HepG2 (cell line): ENCODE data around the gene PALMD. TPM values are rescaled to one million over a fixed set of nuclear protein-coding genes. Genes with fewer than 3 reads are reported as not detected.

Source experiments
- ATAC-seq: fragments of 200-7000 bp; cut with Tn5 transposase; 3 replicates; pipeline ENCODE4 v1.9.1; 2020; ENCODE audit warnings: mild to moderate bottlenecking, moderate library complexity
- Bru-seq: library from RNA; stranded (reverse); fragments of 400-500 nt; gene quantifications from one replicate; lab custom pipeline; 2021; lab: Mats Ljungman, UMichigan
- BruChase-seq, 2 experiments: library from RNA; stranded (reverse); fragments of 400-500 nt; gene quantifications; one replicate each; lab custom pipeline; 2021; lab: Mats Ljungman, UMichigan
- BruUV-seq: library from RNA; stranded (reverse); fragments of 400-500 nt; replicated peaks from 2 replicates; lab custom pipeline; 2021; lab: Mats Ljungman, UMichigan
- CTCF ChIA-PET: fragments of 300-600 bp; formaldehyde crosslinking; extraction: SDS; loops from one replicate; lab custom pipeline; 2021; ENCODE audit warnings: low total read pairs, inconsistent platforms, low intra/inter-chr PET ratio; lab: Yijun Ruan, JAX
- POLR2A ChIA-PET: fragments of 350-600 bp; sonication (Branson Sonifier 250); formaldehyde crosslinking; loops from one replicate; lab custom pipeline; 2020; ENCODE audit warnings: antibody characterized with exemption, inconsistent platforms; lab: Yijun Ruan, JAX
- DNase-seq: peaks from one replicate; pipeline ENCODE4 v3.0.0-alpha.2; 2015; ENCODE audit warnings: low spot score
- FAIRE-seq: peaks from 3 replicates; lab custom pipeline; 2011; peaks lifted over from hg19 to GRCh38; lab: Jason Lieb, UNC
- H2AFZ ChIP-seq: one replicate; pipeline ENCODE4 v1.6.1; 2011; ENCODE audit warnings: low read length, inconsistent platforms
- H3K27ac ChIP-seq: fragments of 300-600 bp; 3 replicates; pipeline ENCODE4 v1.8.0; 2011; ENCODE audit warnings: mixed run types, mild to moderate bottlenecking, mixed read lengths, low read length, inconsistent platforms; ENCODE audit not compliant: insufficient read depth; ENCODE audit errors: extremely low read length
- H3K27me3 ChIP-seq, 2 experiments: fragments of 200-600 bp in 1 of 2; 2 replicates in 1 of 2; 3 replicates in 1 of 2; pipeline versions ENCODE4 v1.6.0 to v1.8.0; 2011; ENCODE audit warnings: low read length in 2 of 2, mild to moderate bottlenecking in 2 of 2, moderate library complexity in 2 of 2, inconsistent platforms in 1 of 2; ENCODE audit not compliant: insufficient read depth in 2 of 2, control insufficient read depth in 1 of 2
- H3K36me3 ChIP-seq, 2 experiments: fragments of 200-600 bp in 1 of 2; replicated peaks in 1 of 2; 2 replicates in 1 of 2; 3 replicates in 1 of 2; pipeline versions ENCODE4 v1.5.1 to v1.8.0; 2011; ENCODE audit warnings: low read length in 2 of 2, inconsistent platforms in 1 of 2; ENCODE audit not compliant: insufficient read depth in 2 of 2, control insufficient read depth in 1 of 2
- H3K4me1 ChIP-seq: 2 replicates; pipeline ENCODE4 v1.5.1; 2012; ENCODE audit warnings: low read length, inconsistent platforms; ENCODE audit not compliant: insufficient read depth
- H3K4me2 ChIP-seq: 2 replicates; pipeline ENCODE4 v1.6.0; 2011; ENCODE audit warnings: low read depth, low read length, inconsistent platforms
- H3K4me3 ChIP-seq, 3 experiments: fragments of 200-600 bp in 1 of 3; sonication (generic), shearing (Covaris generic) in 1 of 3; replicated peaks in 1 of 3; 2 replicates each; pipeline ENCODE4 v1.5.1; 2011 to 2016; ENCODE audit warnings: low read length in 3 of 3, inconsistent platforms in 2 of 3, low read depth in 2 of 3, mild to moderate bottlenecking in 2 of 3, control low read depth in 1 of 3, mixed read lengths in 1 of 3; ENCODE audit not compliant: insufficient read depth in 1 of 3
- H3K79me2 ChIP-seq: one replicate; pipeline ENCODE4 v1.6.1; 2011; ENCODE audit warnings: low read length, inconsistent platforms; ENCODE audit not compliant: insufficient read depth
- H3K9ac ChIP-seq: 2 replicates; pipeline ENCODE4 v1.6.0; 2011; ENCODE audit warnings: mild to moderate bottlenecking, low read depth, low read length, inconsistent platforms; ENCODE audit not compliant: insufficient read depth
- H3K9me3 ChIP-seq: 2 replicates; pipeline ENCODE4 v1.5.1; 2012; ENCODE audit warnings: mild to moderate bottlenecking, low read length
- H4K20me1 ChIP-seq: 2 replicates; pipeline ENCODE4 v1.6.0; 2011; ENCODE audit warnings: inconsistent platforms, mild to moderate bottlenecking, low read length, moderate library complexity; ENCODE audit not compliant: insufficient read depth
- ATF1 ChIP-seq: IDR thresholded peaks from 2 replicates; pipeline ENCODE4 v1.6.1; 2016; ENCODE audit warnings: mild to moderate bottlenecking, control low read depth
- FOSL1 ChIP-seq: sonication (generic); formaldehyde crosslinking; IDR thresholded peaks from 2 replicates; pipeline ENCODE4 v1.9.0; 2021; ENCODE audit warnings: missing genetic modification reagents, borderline replicate concordance
- HNRNPLL ChIP-seq: fragments of 200-400 bp; formaldehyde crosslinking; IDR thresholded peaks from 2 replicates; pipeline ENCODE4 v1.6.1; 2017; ENCODE audit warnings: mild to moderate bottlenecking, low read depth, low read length; ENCODE audit not compliant: poor library complexity, severe bottlenecking
- KMT2B ChIP-seq: IDR thresholded peaks from 2 replicates; pipeline ENCODE4 v1.6.1; 2016; ENCODE audit warnings: missing genetic modification reagents, missing compliant biosample characterization
- RXRB ChIP-seq: IDR thresholded peaks from 2 replicates; pipeline ENCODE4 v1.6.1; 2016; ENCODE audit warnings: borderline replicate concordance, missing genetic modification reagents, missing compliant biosample characterization
- ZBTB8A ChIP-seq: sonication (generic); formaldehyde crosslinking; IDR thresholded peaks from 2 replicates; pipeline ENCODE4 v1.4.0; 2020; ENCODE audit warnings: mild to moderate bottlenecking, low read depth, missing genetic modification reagents, borderline replicate concordance
- ZNF775 ChIP-seq: sonication (generic); formaldehyde crosslinking; IDR thresholded peaks from 2 replicates; pipeline ENCODE4 v1.4.0; 2020; ENCODE audit warnings: missing genetic modification reagents, mild to moderate bottlenecking, moderate library complexity, borderline replicate concordance
- WGBS: methylation state at CpG from one replicate; pipeline ENCODE4 v1.1.6; 2017; ENCODE audit warnings: low lambda C conversion rate; 5-methylcytosine and 5-hydroxymethylcytosine counted together
- in situ Hi-C: cut with HindIII; loops from 2 replicates; pipeline ENCODE4 v1.10.0; 2017; ENCODE audit warnings: low pct_unique_long_range_greater_than_20kb; ENCODE audit not compliant: extremely low pct_ligation_motif_present
- intact Hi-C: fragments of 100-400 bp; cut with micrococcal nuclease; formaldehyde crosslinking; loops from one replicate; pipeline ENCODE4 v1.10.0; 2022; ENCODE audit not compliant: unreplicated experiment
- long read RNA-seq, 2 experiments: library from RNA in 1 of 2; library from polyadenylated mRNA in 1 of 2; stranded (forward) in 1 of 2; unstranded in 1 of 2; transcript quantifications; one replicate each; pipeline ENCODE4 v2.0.0, GENCODE V29; 2019 to 2022
- polyA minus RNA-seq, 3 experiments: library from RNA; depleted of rRNA, polyadenylated mRNA; stranded (reverse); fragments of >200 nt; gene quantifications; 2 replicates each; pipeline ENCODE4 v1.2.3, GENCODE V29; 2011; ENCODE audit warnings: low replicate concordance in 1 of 3
- polyA plus RNA-seq, 8 experiments: library from polyadenylated mRNA; depleted of rRNA in 3 of 8; stranded (reverse) in 7 of 8; unstranded in 1 of 8; fragments of >200 nt; fragmentation: Illumina TruSeq in 4 of 8; extraction: Trizol in 4 of 8; gene quantifications; 2 replicates each; pipeline versions ENCODE4 v1.2.1 to v1.2.3, GENCODE V29; 2011 to 2016; ENCODE audit warnings: low read depth in 4 of 8, missing spikeins in 1 of 8, mixed read lengths in 1 of 8; ENCODE audit not compliant: insufficient read depth in 1 of 8
- total RNA-seq, 5 experiments: library from RNA; depleted of rRNA; stranded (reverse); fragments of >200 nt; fragmentation: Illumina TruSeq; extraction: Trizol; gene quantifications; 2 replicates each; pipeline ENCODE4 v1.2.3, GENCODE V29; 2016; ENCODE audit warnings: low read depth in 1 of 5
- TF ChIP-seq, protein P1 (sequence below): sonication (generic); formaldehyde crosslinking; IDR thresholded peaks from 2 replicates; pipeline ENCODE4 v1.5.0; 2020; ENCODE audit warnings: missing genetic modification reagents
- TF ChIP-seq, protein P2 (sequence below): sonication (generic); formaldehyde crosslinking; IDR thresholded peaks from 2 replicates; pipeline ENCODE4 v1.5.0; 2020; ENCODE audit warnings: missing genetic modification reagents, mild to moderate bottlenecking, borderline replicate concordance
- TF ChIP-seq, protein P3 (sequence below): sonication (generic); formaldehyde crosslinking; IDR thresholded peaks from 2 replicates; pipeline ENCODE4 v1.5.0; 2020; ENCODE audit warnings: missing genetic modification reagents

PALMD gene, protein sequence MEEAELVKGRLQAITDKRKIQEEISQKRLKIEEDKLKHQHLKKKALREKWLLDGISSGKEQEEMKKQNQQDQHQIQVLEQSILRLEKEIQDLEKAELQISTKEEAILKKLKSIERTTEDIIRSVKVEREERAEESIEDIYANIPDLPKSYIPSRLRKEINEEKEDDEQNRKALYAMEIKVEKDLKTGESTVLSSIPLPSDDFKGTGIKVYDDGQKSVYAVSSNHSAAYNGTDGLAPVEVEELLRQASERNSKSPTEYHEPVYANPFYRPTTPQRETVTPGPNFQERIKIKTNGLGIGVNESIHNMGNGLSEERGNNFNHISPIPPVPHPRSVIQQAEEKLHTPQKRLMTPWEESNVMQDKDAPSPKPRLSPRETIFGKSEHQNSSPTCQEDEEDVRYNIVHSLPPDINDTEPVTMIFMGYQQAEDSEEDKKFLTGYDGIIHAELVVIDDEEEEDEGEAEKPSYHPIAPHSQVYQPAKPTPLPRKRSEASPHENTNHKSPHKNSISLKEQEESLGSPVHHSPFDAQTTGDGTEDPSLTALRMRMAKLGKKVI
- 31.1 and 42.0 TPM in 2 replicates for total RNA-seq (2016; rRNA removed; fragmentation: Illumina TruSeq; extraction: Trizol)
- total RNA-seq (2016; cell fraction: cytosol; rRNA removed; fragmentation: Illumina TruSeq; extraction: Trizol; ENCODE audit: low read depth) = 10.3 and 11.6 TPM in 2 replicates
- total RNA-seq (2016; cell fraction: insoluble cytoplasmic fraction; rRNA removed; fragmentation: Illumina TruSeq; extraction: Trizol) = 30.7 and 39.5 TPM in 2 replicates
- 24.2 and 24.3 TPM in 2 replicates for total RNA-seq (2016; cell fraction: membrane; rRNA removed; fragmentation: Illumina TruSeq; extraction: Trizol)
- total RNA-seq (2016; cell fraction: nucleus; rRNA removed; fragmentation: Illumina TruSeq; extraction: Trizol) = 26.7 and 29.8 TPM in 2 replicates
- 4.6 and 5.5 TPM in 2 replicates for polyA plus RNA-seq (2011; rRNA removed)
- 2.7 and 3.8 TPM in 2 replicates for polyA plus RNA-seq (2011; cell fraction: cytosol; rRNA removed)
- 4.6 and 6.1 TPM in 2 replicates for polyA plus RNA-seq (2011; cell fraction: nucleus; rRNA removed)
- polyA plus RNA-seq (2012) = 6.5 and 16.7 TPM in 2 replicates
- polyA plus RNA-seq (2016; cell fraction: cytosol; fragmentation: Illumina TruSeq; extraction: Trizol; ENCODE audit: low read depth) = 6.7 and 7.6 TPM in 2 replicates
- polyA plus RNA-seq (2016; cell fraction: insoluble cytoplasmic fraction; fragmentation: Illumina TruSeq; extraction: Trizol; ENCODE audit: low read depth) = 47.1 and 47.2 TPM in 2 replicates
- polyA plus RNA-seq (2016; cell fraction: membrane; fragmentation: Illumina TruSeq; extraction: Trizol; ENCODE audit: low read depth) = 16.3 and 16.4 TPM in 2 replicates
- polyA plus RNA-seq (2016; cell fraction: nucleus; fragmentation: Illumina TruSeq; extraction: Trizol; ENCODE audit: insufficient read depth, low read depth) = 32.5 and 34.5 TPM in 2 replicates
- 1.1 and 7.9 TPM in 2 replicates for polyA minus RNA-seq (2011; rRNA and poly(A)+ RNA removed; ENCODE audit: low replicate concordance)
- 4.4 and 5.5 TPM in 2 replicates for polyA minus RNA-seq (2011; cell fraction: cytosol; rRNA and poly(A)+ RNA removed)
- polyA minus RNA-seq (2011; cell fraction: nucleus; rRNA and poly(A)+ RNA removed) = 20.3 and 20.6 TPM in 2 replicates
- percentile 88 among the genes with signal in this experiment for Bru-seq, nascent RNA
- BruChase-seq, experiment 1, labeled RNA remaining after a 6-hour chase = percentile 76 among the genes with signal in this experiment
- BruChase-seq, experiment 2, labeled RNA remaining after a 2-hour chase = percentile 73 among the genes with signal in this experiment
- long read RNA-seq, experiment 1, transcript PALMD-201 (8 exons, 2,510 nt) = major isoform, 17 of 42 reads
- long read RNA-seq, experiment 1, partial matches to known transcripts = 22 of 42 reads
- long read RNA-seq, experiment 1, other reads (novel, unspliced or antisense) = 3 of 42 reads
- long read RNA-seq, experiment 2, full-length matches to known transcripts = 20 of 31 reads
- long read RNA-seq, experiment 2, partial matches to known transcripts = 10 of 31 reads
- long read RNA-seq, experiment 2, other reads (novel, unspliced or antisense) = 1 of 31 reads

DNA sequence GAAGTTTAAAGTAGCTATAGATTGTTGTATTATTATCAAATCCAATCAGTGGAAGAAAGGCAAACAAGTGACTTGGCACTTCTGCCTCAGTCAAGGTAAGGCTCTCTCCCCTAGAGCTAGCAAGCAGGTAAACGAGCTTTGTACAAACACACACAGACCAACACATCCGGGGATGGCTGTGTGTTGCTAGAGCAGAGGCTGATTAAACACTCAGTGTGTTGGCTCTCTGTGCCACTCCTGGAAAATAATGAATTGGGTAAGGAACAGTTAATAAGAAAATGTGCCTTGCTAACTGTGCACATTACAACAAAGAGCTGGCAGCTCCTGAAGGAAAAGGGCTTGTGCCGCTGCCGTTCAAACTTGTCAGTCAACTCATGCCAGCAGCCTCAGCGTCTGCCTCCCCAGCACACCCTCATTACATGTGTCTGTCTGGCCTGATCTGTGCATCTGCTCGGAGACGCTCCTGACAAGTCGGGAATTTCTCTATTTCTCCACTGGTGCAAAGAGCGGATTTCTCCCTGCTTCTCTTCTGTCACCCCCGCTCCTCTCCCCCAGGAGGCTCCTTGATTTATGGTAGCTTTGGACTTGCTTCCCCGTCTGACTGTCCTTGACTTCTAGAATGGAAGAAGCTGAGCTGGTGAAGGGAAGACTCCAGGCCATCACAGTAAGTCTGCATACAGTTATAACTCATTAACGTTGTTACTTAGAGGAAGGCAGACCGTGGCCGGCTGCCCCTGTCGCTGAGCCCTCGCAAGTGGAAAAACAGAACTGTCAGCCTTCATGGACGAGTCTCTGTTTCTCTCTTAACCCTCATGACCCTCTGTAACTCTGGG, at the start of gene PALMD:
TSS of gene PALMD (plus strand) at position 415 of the 833 bp plus-strand sequence. CDS start at position 620, 205 bp downstream.
- H3K79me2 ChIP-seq = peaks cover 26% of the 10 kb centered on the region
- DNase-seq = peak; percentile 61
- peak; percentile 75 for FAIRE-seq
- intact Hi-C loops = loop anchor here (1.0 to 5.0 kb wide), 5 partner anchors 44 to 165 kb away; no protein-coding TSS in a partner anchor
- H3K4me3 ChIP-seq = peak within 1 kb of the TSS; percentile 74 to 86 (median 80)
- in situ Hi-C loops = no loop called here
- TSS peak; percentile 59 for BruUV-seq
- WGBS = 0% methylated on average over 17 of the region's 17 CpGs
- H3K27ac ChIP-seq = peak within 1 kb of the TSS; percentile 87
- peak within 1 kb of the TSS; percentile 94 for H2AFZ ChIP-seq
- no peaks in the 10 kb centered on the region; the same call in 1 of the 2 replicates for H4K20me1 ChIP-seq
- H3K4me2 ChIP-seq = peak within 1 kb of the TSS; percentile 85
- peaks cover 56% of the 10 kb centered on the region for H3K4me1 ChIP-seq
- H3K36me3 ChIP-seq = no peaks in the 10 kb centered on the region; a peak in 2 of 5 replicates
- H3K9ac ChIP-seq = peak within 1 kb of the TSS; percentile 76
- no peaks in the 10 kb centered on the region; a peak in 1 of 5 replicates for H3K27me3 ChIP-seq
- H3K9me3 ChIP-seq = no peaks in the 10 kb centered on the region
- ChIA-PET CTCF (no interaction called here), POLR2A (interaction anchor here (1.3 to 4.2 kb wide), 6 partner anchors 11 to 80 kb away, joined by 3 to 32 read pairs (median 18); no protein-coding TSS in a partner anchor)
- ATAC-seq = peak; percentile 89
- TF ChIP-seq HNRNPLL (no peak), FOSL1 (CRISPR knock-in tag) (no peak), RXRB (CRISPR knock-in tag) (no peak; the same call in 1 of the 2 replicates), ZBTB8A (CRISPR knock-in tag) (no peak), KMT2B (CRISPR knock-in tag) (no peak; the same call in none of the 2 replicates), ATF1 (CRISPR knock-in tag) (no peak), ZNF775 (CRISPR knock-in tag) (no peak)
- TF ChIP-seq, protein P1, sequence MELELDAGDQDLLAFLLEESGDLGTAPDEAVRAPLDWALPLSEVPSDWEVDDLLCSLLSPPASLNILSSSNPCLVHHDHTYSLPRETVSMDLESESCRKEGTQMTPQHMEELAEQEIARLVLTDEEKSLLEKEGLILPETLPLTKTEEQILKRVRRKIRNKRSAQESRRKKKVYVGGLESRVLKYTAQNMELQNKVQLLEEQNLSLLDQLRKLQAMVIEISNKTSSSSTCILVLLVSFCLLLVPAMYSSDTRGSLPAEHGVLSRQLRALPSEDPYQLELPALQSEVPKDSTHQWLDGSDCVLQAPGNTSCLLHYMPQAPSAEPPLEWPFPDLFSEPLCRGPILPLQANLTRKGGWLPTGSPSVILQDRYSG = no peak
- TF ChIP-seq, protein P2, sequence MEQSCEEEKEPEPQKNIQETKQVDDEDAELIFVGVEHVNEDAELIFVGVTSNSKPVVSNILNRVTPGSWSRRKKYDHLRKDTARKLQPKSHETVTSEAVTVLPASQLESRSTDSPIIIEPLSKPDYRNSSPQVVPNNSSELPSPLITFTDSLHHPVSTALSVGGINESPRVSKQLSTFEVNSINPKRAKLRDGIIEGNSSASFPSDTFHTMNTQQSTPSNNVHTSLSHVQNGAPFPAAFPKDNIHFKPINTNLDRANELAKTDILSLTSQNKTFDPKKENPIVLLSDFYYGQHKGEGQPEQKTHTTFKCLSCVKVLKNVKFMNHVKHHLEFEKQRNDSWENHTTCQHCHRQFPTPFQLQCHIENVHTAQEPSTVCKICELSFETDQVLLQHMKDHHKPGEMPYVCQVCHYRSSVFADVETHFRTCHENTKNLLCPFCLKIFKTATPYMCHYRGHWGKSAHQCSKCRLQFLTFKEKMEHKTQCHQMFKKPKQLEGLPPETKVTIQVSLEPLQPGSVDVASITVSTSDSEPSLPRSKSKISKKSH (CRISPR knock-in tag) = no peak
- TF ChIP-seq, protein P3, sequence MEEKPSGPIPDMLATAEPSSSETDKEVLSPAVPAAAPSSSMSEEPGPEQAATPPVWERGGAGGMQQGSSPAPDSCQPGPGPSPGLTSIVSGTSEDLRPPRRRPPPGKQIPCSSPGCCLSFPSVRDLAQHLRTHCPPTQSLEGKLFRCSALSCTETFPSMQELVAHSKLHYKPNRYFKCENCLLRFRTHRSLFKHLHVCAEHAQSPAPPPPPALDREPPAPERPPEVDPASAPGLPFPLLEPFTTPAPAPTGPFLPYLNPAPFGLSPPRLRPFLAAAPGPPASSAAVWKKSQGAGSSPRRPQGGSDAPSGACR = no peak; the same call in 1 of the 2 replicates
